NCI-H345 (cell line): ENCODE results near the gene C2orf49.

Source experiments
- DNase-seq: peaks from one replicate; lab custom pipeline; 2025; lab: John Stamatoyannopoulos, UW

C2orf49 gene

GRCh38 chr2:105383432-105384166 is 46.3 kb downstream of the C2orf49 start:
- no peak for DNase-seq

GRCh38 chr2:105384216-105384615 is 46.9 kb downstream of the C2orf49 start:
- DNase-seq: no peak

DNA sequence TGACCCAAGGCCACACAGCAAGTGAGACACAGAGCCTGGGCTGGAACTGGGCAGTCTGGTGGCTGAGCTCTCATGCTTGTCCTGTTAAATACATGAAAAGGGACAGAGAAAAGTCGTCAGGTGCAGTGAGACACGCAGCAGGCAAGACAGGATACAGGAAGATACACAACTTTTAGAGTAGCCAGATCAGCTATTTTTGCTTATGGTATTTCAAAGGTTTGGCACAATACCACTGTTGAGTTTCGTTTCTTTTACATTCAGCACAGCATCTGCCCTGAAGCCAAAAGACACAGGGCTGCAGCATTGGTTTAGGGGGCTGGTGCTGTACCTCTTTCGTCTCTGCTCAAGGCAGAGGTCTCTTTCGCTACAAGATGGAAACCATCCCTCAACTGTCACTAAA is 47.5 kb downstream of the C2orf49 start:
- DNase-seq: no peak

DNA sequence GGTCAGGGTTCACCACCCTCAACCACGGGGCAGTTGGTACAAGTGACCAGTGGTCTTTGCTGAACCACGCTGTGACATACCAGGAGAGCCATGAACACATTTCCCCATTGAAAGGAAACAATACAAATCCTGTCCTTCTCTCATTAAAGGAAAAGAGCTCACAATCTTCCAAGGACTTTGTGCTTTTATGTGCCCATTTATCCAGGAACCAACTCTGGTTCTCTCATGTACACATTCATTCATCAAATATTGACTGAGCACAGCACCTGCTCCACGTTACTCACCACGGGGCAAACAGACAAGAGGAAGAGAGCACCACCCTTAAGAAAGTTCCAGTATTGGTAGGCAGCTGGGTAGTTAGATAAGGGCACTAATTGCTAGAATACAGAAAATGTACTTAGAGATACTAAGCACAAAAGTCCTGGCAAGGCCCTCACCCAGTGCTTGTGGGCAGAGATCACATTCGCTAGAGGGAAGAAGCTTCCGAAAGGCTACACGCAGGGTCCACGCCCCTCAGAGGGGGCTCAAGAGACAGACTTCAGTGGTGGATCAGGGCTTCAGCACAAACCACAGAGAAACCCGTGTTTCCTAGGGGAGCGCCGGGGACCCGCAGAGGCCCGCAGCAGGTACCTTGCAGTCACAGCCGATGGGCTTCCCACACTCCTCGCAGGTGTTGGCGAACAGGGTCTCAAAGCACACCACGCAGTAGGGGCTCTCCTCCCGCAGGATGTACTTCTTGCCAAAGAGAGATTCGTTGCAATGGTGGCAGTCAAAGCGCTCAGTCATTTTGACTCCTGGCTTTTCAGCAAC is 48.6 kb downstream of the C2orf49 start:
- no peak for DNase-seq

DNA sequence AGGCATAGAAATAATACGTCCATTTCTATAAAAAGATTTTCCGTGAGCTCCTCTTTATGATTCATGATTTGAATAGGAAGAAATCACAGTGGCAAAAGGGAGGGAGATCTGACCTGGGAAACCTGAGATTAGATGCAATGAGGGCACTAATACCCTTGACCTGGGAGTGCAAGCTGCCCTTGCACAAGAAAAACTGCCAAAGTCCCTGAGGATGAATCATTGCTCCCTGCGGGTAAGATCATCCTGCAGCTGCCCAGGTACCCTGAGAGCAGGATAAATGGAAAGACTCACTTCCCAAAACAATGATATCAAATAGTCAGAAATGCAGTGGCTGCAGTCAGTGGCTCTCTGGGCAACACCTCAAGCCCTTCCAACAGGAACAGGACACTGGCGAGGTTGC is 49.9 kb downstream of the C2orf49 start:
- DNase-seq: no peak

- DNase-seq: no peak
Observed at GRCh38 chr2:105388971-105389381, 51.6 kb downstream of the C2orf49 start.

GRCh38 chr2:105390454-105390853 is 53.1 kb downstream of the C2orf49 start:
- DNase-seq: no peak

DNA sequence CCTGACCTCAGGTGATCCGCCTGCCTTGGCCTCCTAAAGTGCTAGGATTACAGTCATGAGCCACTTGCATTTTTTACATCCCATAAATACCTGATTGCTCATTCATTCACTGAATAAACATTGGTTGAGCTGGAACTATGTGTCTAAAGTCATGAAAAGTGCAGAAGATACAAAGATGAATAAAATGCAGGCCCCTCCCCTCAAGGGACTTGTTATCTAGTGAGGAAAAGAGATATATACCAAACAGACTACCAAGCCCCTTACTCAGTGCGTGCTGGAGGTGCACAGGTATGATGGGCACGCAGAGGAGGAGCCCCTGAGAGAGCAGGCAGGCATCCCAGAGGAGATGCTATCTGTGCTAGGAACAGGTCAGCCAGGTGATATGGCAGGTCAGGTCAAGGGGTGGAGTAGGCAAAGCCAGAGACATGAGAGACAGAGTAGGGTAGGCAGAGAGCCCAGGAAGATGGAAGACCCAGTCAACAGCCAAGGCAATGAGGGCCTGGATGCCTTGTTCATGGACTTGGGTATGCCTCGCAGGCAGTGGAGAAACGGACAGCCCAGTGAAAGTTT is 53.8 kb downstream of the C2orf49 start:
- DNase-seq: no peak

DNA sequence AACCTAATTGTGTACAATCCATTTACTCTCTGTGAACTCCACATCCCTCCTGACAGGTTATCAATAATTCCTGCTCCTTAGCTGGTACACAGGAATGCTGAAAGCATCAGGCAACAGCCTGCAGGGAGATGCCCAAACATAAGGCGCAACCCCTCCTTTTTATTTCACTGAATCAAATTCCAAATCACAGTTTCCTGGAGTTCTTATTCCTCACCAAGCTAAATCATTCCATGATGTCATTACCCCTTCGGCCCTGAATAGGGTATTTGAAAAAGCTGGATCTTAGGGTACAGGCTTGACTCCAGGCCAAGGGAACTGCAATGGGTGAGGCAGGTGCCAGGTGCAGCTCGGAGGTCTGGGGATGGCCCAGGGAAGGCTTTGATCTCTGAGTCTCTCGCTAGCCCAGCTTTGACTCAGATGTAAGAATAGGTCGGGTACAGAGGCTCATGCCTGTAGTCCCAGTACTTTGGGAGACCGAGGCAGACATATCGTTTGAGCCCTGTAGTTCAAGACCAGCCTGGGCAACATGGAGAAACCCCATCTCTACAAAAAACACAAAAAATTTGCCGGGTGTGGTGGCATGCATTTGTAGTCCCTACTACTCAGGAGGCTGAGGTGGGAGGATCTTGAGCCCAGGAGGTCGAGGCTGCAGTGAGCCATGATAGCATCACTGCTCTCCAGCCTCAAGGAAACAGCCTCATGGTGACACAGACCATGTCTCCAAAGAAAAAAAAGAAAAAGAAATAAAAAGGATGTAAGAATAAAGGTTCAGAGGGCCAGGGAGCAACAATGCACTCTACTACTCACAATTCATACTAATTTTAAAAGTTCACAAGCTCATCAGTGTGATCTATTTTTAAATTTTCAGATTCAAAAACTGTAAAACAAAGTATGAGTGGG is 54.7 kb downstream of the C2orf49 start:
- no peak for DNase-seq

DNA sequence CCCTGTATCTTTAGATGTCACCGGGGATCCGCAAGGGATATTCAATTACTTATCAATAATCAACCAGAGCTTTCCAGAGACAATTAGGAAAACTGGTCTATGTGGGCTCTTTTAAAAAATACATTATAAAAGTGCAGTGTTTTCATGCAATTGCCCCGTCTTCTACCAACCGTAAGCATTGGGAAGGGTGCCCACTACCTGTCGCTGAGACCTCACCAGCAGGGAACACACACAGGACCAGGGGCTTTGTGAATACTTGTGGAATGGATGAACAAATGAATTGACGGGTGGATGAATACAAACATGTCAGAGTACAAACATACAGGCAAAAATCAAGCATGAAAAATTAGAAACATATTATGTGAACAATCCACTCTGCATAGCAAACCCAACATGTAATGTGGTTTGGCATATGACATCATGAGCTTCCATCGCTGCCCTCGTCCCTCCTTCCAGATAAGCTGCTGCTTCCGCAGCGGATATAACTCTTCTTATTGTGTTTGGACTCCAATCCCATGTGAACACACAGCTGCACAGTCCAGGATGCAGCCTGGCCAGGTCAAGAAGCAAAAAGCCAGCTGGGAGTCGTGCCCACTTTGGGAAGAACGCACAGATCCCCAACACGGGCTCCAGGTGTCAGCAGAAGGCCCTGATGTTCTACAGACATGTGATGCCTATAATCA is 56.2 kb downstream of the C2orf49 start:
- no peak for DNase-seq

GRCh38 chr2:105394951-105395611 is 57.7 kb downstream of the C2orf49 start:
- no peak for DNase-seq

DNA sequence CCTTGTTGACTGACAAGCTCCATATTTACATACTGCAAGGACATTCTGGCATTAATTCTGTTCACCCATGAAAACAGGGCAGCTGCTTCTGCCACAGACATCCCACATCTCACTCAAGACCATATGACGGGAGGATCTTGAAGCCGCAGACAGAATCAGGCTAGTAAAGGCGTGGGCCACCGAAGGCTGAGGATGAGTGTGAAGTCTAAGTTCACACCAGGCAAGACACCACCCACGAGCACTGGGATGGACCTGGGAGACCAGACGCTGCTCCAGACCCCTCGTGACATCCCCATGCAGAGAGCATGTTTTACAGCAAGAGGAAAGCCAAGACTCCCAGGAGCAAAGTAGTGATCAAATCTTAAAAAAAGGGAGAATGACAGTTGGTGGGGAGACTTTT is 58.4 kb downstream of the C2orf49 start:
- no peak for DNase-seq

DNA sequence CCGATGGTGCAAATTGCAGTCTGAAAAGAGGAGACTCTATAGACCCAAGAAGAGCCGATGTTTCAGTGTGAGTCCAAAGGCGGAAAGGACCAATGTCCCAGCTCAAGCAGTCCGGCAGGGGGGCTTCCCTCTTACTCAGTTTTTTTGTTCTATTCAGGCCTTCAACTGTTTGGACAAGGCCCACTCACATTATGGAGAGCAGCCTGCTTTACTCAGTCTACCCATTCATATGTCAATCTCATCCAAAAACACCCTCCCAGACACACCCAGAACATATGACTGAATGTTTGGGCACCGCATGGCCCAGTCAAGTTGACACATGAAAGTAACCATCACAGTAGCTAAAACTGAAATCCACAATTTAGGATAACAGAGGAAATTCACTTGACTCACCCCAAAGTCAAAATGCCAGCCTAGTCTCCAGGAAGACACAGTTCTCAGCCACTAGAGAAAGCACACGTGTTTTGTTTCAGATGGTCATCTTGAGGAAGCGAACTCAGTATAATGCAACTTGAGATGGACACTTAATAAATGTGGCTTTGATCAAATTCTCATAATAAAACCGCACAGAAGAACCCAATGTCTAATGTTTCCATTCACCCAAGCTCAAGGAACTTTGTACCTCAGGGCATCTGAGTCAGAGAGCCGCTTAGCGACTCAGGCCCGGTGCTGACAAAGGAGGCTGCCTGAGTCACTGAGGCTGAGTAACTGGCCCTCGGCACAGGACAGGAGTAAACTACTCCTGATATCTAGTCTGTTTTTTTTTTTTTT is 59.1 kb downstream of the C2orf49 start:
- DNase-seq: no peak

DNA sequence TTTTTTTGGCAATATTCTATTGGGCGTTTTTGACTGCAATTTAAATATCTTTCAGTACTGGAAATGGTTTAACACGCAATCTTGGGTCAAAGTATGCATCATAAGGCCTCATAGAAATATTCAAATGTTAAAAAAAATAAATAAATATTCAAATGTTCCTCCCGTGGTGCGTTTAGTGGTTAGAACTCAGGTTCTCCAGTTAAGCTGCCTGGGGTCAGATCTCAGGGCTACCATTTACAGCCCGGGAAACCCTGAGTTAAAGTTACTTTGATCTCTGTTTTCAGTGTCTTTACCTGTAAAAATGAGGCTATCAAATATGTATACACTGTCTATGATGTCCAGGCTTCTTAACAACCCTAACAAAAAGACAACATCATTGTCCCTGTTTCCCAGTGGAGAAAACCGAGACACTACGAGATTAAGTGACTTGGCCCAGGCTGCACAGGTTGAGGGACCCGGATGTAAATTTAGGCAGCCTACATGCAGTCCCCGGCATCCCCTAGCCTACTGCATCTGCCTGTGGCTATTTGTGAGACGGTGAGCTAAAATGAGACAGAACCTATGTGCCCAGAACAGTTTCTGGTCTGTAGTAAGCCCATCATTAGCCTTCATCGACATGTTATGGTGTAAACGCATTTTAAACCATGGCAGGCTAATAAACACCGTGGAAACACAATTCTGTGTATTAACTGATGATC is 59.8 kb downstream of the C2orf49 start:
- no peak for DNase-seq

DNA sequence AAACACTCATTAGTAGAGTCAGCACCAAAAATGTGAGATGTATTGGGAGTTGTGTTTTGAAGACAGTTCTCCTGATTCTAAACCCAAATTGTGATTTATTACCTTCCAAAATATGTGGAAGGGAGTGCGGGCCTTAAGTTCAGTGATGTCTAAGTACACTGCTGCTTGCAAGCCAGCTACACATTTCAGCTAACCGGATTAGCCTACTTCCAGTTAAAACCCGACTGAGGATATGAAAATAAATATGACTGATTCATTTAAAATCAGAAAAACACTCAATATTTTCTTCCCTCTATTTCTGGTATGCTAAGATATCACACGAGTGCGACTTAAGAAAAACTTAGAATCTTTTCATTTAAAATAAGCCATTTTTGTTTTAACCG is 60.6 kb downstream of the C2orf49 start:
- DNase-seq: no peak

DNA sequence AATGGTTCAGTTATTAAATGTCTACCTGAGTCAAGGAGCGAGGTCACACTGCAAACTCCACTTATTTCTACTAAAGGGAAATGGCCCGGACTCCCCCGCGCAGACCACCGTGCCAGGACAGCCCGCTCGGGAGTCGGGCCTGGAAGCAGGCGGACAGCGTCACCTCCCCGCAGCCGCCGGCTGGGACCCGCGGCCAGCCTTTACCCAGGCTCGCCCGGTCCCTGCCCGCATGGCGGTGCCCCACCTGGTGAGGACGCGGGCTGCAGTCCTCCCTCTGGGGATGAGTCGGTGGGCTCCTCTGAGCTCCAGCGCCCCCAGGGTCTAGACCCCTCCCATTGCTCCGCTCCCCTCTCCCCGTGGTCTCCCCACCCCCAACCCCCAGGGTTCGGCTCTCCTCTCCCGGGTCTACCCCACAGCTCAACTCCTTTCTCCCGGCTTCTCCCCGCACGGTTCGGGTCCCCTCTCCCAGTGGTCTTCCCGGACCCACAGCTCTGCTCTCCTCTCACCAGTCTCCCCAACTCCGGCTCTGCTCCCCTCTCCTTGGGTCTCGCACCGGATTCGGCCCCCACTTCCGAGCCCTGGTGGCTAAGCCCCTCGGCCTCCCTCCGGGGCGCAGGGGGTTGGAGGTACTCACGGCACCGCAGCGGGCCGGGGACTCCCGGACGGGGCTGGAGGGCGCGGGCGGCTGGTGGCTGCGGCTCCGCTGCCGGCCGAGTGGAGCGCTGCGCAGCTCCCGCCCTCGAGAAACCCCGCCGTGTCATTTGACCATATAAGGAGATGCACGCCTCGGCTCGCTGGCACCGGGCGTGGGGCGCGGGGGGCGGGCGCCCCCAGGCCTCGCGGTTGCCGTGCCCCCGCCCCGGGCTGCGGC is 61.2 kb downstream of the C2orf49 start, which contains the start of gene FHL2:
TSS of gene FHL2 (minus strand) at position 716 of the 871 bp plus-strand sequence. CDS start 12,535 bp downstream, outside the sequence.
- peak; percentile 34 for DNase-seq
